ENCODE data around the gene TMEM132E. TPM values are rescaled to one million over a fixed set of nuclear protein-coding genes. Genes with fewer than 3 reads are reported as not detected.

Gene TMEM132E
- total and polyA plus RNA-seq, 2 experiments from 2014 or later, result 0.11 TPM; not detected in 1

DNA sequence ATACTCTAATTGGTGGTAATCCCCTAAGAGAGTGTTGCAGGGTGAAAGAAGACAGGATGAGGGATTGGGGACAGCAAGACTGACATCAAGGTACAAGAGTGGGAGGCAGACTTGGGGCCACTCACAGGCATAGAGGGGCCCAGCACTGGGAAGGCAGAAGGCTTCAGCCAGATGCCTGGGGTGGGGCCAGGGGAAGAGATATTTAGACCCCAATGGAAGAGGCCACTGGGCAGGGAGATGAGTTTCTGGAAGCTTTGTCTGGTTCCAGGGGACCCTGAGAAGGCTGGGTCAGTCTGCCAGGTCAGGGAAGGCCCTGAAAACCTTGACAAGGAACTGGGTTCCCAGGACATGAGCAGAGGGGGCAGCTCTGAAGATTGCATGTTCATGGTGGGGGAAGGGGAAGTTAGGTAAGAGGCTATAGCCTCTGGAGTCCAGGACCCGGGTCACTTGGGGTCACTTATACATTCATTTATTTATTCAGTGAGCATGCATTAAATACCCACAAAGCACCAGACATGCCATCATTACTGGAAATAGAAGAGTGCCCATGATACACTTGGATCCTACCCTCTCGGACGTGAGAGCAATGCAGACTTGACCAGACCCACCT, 92.9 kb downstream of the TMEM132E start:
- H3K4me1 ChIP-seq (ENCODE audit: insufficient read depth), result no peaks in the 10 kb centered on the region
- no peaks in the 10 kb centered on the region for H3K9me3 ChIP-seq (ENCODE audit: low read depth)
- H3K27ac ChIP-seq, result no peak overlapping the region
- DNase-seq, result no peak
- H3K36me3 ChIP-seq (ENCODE audit: low read depth), result no peaks in the 10 kb centered on the region
- no peaks in the 10 kb centered on the region for H3F3A ChIP-seq (ENCODE audit: insufficient read depth)
- TF ChIP-seq EZH2phosphoT487 (IDR thresholded peaks at IDR 0.05; ENCODE audit: insufficient read depth, low read depth), result no peak
- no peaks in the 10 kb centered on the region for H3K9me2 ChIP-seq (ENCODE audit: insufficient read depth)
- H3K9ac ChIP-seq, result no peak overlapping the region
- no peak overlapping the region for H3K4me3 ChIP-seq
- no peak overlapping the region for H2AFZ ChIP-seq
- H3K79me2 ChIP-seq (ENCODE audit: insufficient read depth), result no peaks in the 10 kb centered on the region
- H3K27me3 ChIP-seq (replicated peaks; ENCODE audit: insufficient read depth), result no peaks in the 10 kb centered on the region; the same call in 1 of the 2 replicates
- in situ Hi-C loops (cut with MboI), result no loop called here
- no peaks in the 10 kb centered on the region for H4K20me1 ChIP-seq (ENCODE audit: insufficient read depth)
- no peak overlapping the region for H3K4me2 ChIP-seq (ENCODE audit: unreplicated experiment)
- 31 to 32% methylated on average over 3 of the region's 3 CpGs for WGBS, 2 experiments (ENCODE audit: low coverage in 1 of 2, low lambda C conversion rate in 2 of 2, missing lambda C conversion rate in 2 of 2)

DNA sequence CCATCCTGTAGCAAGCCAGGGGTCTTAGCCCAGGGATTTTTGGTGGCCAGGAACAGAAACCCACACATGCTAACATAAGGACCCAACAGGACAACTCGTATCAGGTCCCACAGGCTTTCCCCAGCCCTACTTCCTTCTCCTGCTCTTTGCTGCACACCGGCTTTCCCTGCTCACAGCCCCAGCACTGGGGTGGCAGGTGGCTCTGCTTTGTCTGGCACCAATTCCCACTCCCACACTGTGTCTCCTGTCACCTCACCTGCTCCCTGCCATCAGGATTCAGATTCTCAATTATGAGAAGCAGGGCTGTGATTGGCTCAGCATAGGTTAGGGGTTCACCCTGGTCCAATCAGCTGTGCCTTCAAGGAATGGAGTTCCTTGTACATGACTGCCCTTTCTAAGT, 94.1 kb downstream of the TMEM132E start:
- no peaks in the 10 kb centered on the region for H3F3A ChIP-seq (ENCODE audit: insufficient read depth)
- H3K27ac ChIP-seq, result no peak overlapping the region
- in situ Hi-C loops (cut with MboI), result no loop called here
- H4K20me1 ChIP-seq (ENCODE audit: insufficient read depth), result no peaks in the 10 kb centered on the region
- no peaks in the 10 kb centered on the region for H3K79me2 ChIP-seq (ENCODE audit: insufficient read depth)
- no peaks in the 10 kb centered on the region for H3K36me3 ChIP-seq (ENCODE audit: low read depth)
- H3K9me3 ChIP-seq (ENCODE audit: low read depth), result no peaks in the 10 kb centered on the region
- TF ChIP-seq EZH2phosphoT487 (IDR thresholded peaks at IDR 0.05; ENCODE audit: insufficient read depth, low read depth), result no peak
- no peak for TF ChIP-seq EZH2 (IDR thresholded peaks at IDR 0.05; ENCODE audit: insufficient read depth, poor library complexity, severe bottlenecking)
- no peak overlapping the region for H3K4me3 ChIP-seq
- H3K9ac ChIP-seq, result no peak overlapping the region
- H3K27me3 ChIP-seq (replicated peaks; ENCODE audit: insufficient read depth), result no peaks in the 10 kb centered on the region
- no peaks in the 10 kb centered on the region for H3K9me2 ChIP-seq (ENCODE audit: insufficient read depth)
- DNase-seq, result no peak
- 37% methylated on average over 2 of the region's 2 CpGs for WGBS, 2 experiments (ENCODE audit: low coverage in 1 of 2, low lambda C conversion rate in 2 of 2, missing lambda C conversion rate in 2 of 2)
- H3K4me1 ChIP-seq (ENCODE audit: insufficient read depth), result no peaks in the 10 kb centered on the region
- no peak overlapping the region for H3K4me2 ChIP-seq (ENCODE audit: unreplicated experiment)
- H2AFZ ChIP-seq, result no peak overlapping the region

DNA sequence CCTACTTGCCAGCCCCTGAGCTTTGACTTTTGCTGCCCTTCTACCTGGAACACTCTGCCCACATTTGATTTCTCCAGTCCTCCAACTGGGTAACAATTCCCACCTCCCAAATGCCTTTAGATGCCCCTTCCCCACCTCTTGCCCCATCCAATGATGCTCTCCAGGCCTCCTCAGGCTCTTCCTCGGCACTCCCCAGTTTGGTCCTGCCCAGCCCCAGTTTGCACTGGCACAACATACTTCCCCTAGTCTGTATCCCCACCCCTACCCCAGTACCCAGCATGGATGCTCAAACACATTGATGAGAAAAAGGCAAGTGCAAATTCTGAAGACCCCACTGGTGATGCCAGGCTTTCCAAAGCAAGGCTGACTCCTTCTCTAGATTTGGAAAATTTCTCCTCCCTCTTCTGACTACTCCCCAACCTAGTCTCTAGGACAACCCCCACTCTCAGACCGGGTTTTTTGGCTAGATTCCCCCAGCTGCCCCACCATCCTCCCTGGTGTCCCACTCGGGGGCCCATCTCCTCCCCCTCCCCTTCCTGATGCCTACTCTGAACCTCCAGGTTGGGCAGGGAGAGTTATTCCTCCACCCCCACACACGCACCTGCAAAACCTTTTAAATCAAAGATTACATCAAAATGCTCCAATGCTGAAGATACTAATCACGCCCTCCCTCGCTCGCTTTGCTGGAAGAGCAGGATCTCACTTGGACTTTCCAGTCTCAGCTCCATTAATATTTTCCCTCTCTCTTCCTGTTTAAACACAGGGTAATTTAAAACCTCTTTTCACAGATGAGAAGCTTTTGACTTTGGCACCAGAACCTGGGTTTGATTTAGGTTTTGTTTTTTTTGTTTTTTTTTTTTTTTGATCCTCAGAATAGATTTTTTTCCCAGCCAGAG, 94.9 kb downstream of the TMEM132E start:
- Histone ChIP-seq H3K79me2 (ENCODE audit: insufficient read depth) (no peaks in the 10 kb centered on the region), H3F3A (ENCODE audit: insufficient read depth) (no peaks in the 10 kb centered on the region), H3K9ac (no peak overlapping the region), H3K4me3 (no peak overlapping the region), H3K4me2 (ENCODE audit: unreplicated experiment) (no peak overlapping the region), H3K27me3 (replicated peaks; ENCODE audit: insufficient read depth) (no peaks in the 10 kb centered on the region), H3K9me3 (ENCODE audit: low read depth) (no peaks in the 10 kb centered on the region), H2AFZ (no peak overlapping the region), H3K36me3 (ENCODE audit: low read depth) (no peaks in the 10 kb centered on the region), H3K9me2 (ENCODE audit: insufficient read depth) (no peaks in the 10 kb centered on the region), H4K20me1 (ENCODE audit: insufficient read depth) (no peaks in the 10 kb centered on the region), H3K27ac (no peak overlapping the region), H3K4me1 (ENCODE audit: insufficient read depth) (no peaks in the 10 kb centered on the region)
- TF ChIP-seq EZH2phosphoT487 (IDR thresholded peaks at IDR 0.05; ENCODE audit: insufficient read depth, low read depth) (no peak), EZH2 (IDR thresholded peaks at IDR 0.05; ENCODE audit: insufficient read depth, poor library complexity, severe bottlenecking) (no peak)
- 34 to 35% methylated on average over 7 of the region's 7 CpGs for WGBS, 2 experiments (ENCODE audit: low coverage in 1 of 2, low lambda C conversion rate in 2 of 2, missing lambda C conversion rate in 2 of 2)
- in situ Hi-C loops (cut with MboI), result no loop called here
- no peak for DNase-seq

DNA sequence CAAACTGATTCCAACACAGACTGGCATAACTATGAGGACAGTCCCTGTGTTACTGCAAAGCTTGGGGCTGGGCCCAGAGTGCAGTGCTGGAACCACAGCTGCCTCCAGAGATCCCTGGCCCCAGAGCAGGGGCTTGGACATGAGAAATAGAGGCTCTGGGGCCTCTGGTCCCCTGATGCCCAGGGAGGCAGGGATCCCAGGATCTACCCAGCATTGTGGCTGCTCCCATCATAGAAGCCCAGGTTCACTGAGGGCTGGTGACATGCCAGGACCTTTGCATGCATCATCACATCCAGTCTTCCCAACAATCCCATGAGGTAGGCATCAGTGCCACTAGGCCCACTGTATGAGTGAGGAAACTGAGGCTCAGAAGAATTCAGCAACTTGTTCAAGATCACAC, 95.8 kb downstream of the TMEM132E start:
- TF ChIP-seq EZH2 (IDR thresholded peaks at IDR 0.05; ENCODE audit: insufficient read depth, poor library complexity, severe bottlenecking) (no peak), EZH2phosphoT487 (IDR thresholded peaks at IDR 0.05; ENCODE audit: insufficient read depth, low read depth) (no peak)

More for the DNA sequence above, 95.8 kb downstream of the TMEM132E start:
- in situ Hi-C loops (cut with MboI), result no loop called here
- H3K9me3 ChIP-seq (ENCODE audit: low read depth), result no peaks in the 10 kb centered on the region
- no peak overlapping the region for H3K9ac ChIP-seq
- no peaks in the 10 kb centered on the region for H3K79me2 ChIP-seq (ENCODE audit: insufficient read depth)
- no peak overlapping the region for H3K4me2 ChIP-seq (ENCODE audit: unreplicated experiment)
- no peaks in the 10 kb centered on the region for H3K4me1 ChIP-seq (ENCODE audit: insufficient read depth)
- no peaks in the 10 kb centered on the region for H3K9me2 ChIP-seq (ENCODE audit: insufficient read depth)
- no peaks in the 10 kb centered on the region for H3F3A ChIP-seq (ENCODE audit: insufficient read depth)
- H4K20me1 ChIP-seq (ENCODE audit: insufficient read depth), result no peaks in the 10 kb centered on the region
- H3K4me3 ChIP-seq, result no peak overlapping the region
- DNase-seq, result no peak
- no peak overlapping the region for H2AFZ ChIP-seq
- H3K36me3 ChIP-seq (ENCODE audit: low read depth), result no peaks in the 10 kb centered on the region
- no peak overlapping the region for H3K27ac ChIP-seq
- no peaks in the 10 kb centered on the region for H3K27me3 ChIP-seq (replicated peaks; ENCODE audit: insufficient read depth)
